ENCODE results near the gene RALGDS. TPM values are rescaled to one million over a fixed set of nuclear protein-coding genes. Genes with fewer than 3 reads are reported as not detected.

The RALGDS gene
- total and polyA plus RNA-seq, 2 donors (not counting 3 experiments of a cell fraction or from before 2014, with no cell fraction given): 41.4 to 60.0 TPM

GRCh38 chr9:133099726-133100505, 21.1 kb downstream of the RALGDS start:
- Histone ChIP-seq H3K36me3 (ENCODE audit: control insufficient read depth in 2 of 2, extremely low read depth in 1 of 2, insufficient read depth in 2 of 2, low read length in 2 of 2) (peaks cover 7 to 56% of the 10 kb centered on the region in 2 experiments), H3K4me3 (replicated peaks in 1 of 3; ENCODE audit: insufficient read depth in 1 of 3, low read depth in 1 of 3, low read length in 3 of 3) (no peak overlapping the region), H3K79me2 (ENCODE audit: control insufficient read depth, insufficient read depth, low read length) (no peaks in the 10 kb centered on the region), H3K9me3 (replicated peaks; ENCODE audit: control insufficient read depth, insufficient read depth, low read length) (no peaks in the 10 kb centered on the region), H3K9ac (replicated peaks; ENCODE audit: extremely low read depth, insufficient read depth, low read length) (no peak overlapping the region), H3K27ac (ENCODE audit: insufficient read depth, low read depth, low read length) (no peak overlapping the region), H3K4me2 (ENCODE audit: insufficient read depth, low read length) (no peak overlapping the region), H4K20me1 (replicated peaks; ENCODE audit: control insufficient read depth, extremely low read depth, insufficient read depth, low read length) (no peaks in the 10 kb centered on the region), H3K4me1 (ENCODE audit: control insufficient read depth, extremely low read depth, insufficient read depth, low read length) (no peaks in the 10 kb centered on the region), H3K9me1 (replicated peaks; ENCODE audit: control insufficient read depth, extremely low read depth, insufficient read depth, low read length) (no peaks in the 10 kb centered on the region), H3K27me3 (ENCODE audit: control insufficient read depth in 2 of 2, insufficient read depth in 2 of 2, low read length in 2 of 2) (no peaks in the 10 kb centered on the region), H2AFZ (ENCODE audit: low read depth, low read length) (no peak overlapping the region)
- dilution Hi-C loops (cut with MboI; ENCODE audit: extremely low pct_ligation_motif_present, low sequenced_read_pairs): no loop called here
- intact Hi-C loops (cut with micrococcal nuclease): no loop called here
- POLR2A ChIA-PET: no interaction called here
- FAIRE-seq: no peak
- CTCF ChIA-PET: interaction anchor here (1.6 kb wide), 1 partner anchor 44 kb away, joined by 12 read pairs; no protein-coding TSS in a partner anchor
- no peak for DNase-seq (ENCODE audit: low read depth, low spot score)
- BruUV-seq (replicated peaks): no TSS peak
- TF ChIP-seq MAX (IDR thresholded peaks at IDR 0.05; ENCODE audit: insufficient read depth, insufficient read length) (no peak), FOS (IDR thresholded peaks at IDR 0.05; ENCODE audit: borderline replicate concordance, insufficient read depth, low read length) (no peak), MYC (IDR thresholded peaks at IDR 0.05; ENCODE audit: low read depth, low read length) (no peak), JUN (IDR thresholded peaks at IDR 0.05; ENCODE audit: borderline replicate concordance, insufficient read depth, insufficient read length, low read depth) (no peak), POLR2AphosphoS5 (IDR thresholded peaks at IDR 0.05; ENCODE audit: insufficient read depth, low read depth, low read length) (no peak), EZH2 (IDR thresholded peaks at IDR 0.05; ENCODE audit: borderline replicate concordance, low read depth, low read length, severe bottlenecking) (no peak), POLR2A (IDR thresholded peaks at IDR 0.05; ENCODE audit: low read depth, low read length) (no peak), CTCF (IDR thresholded peaks at IDR 0.05; ENCODE audit: extremely low read depth in 1 of 2, insufficient read depth in 1 of 2, low read depth in 1 of 2, low read length in 2 of 2) (no peak), GATA2 (IDR thresholded peaks at IDR 0.05; ENCODE audit: insufficient read depth, insufficient read length, low read depth, low read length) (no peak)

Measured in endothelial cell of umbilical vein (primary cell).